Caki2 (cell line): ENCODE data around the gene ANAPC13. TPM values are rescaled to one million over a fixed set of nuclear protein-coding genes. Genes with fewer than 3 reads are reported as not detected.

Source experiments
- DNase-seq: peaks from one replicate; pipeline ENCODE4 v3.0.0-alpha.2; 2015; ENCODE audit warnings: low read depth
- in situ Hi-C: cut with HindIII; loops from 2 replicates; pipeline ENCODE4 v1.10.0; 2016; ENCODE audit warnings: low sequenced_read_pairs, low pct_unique_long_range_greater_than_20kb, mixed read lengths
- total RNA-seq: library from RNA; depleted of rRNA; stranded (reverse); fragments of >200 nt; shearing (Covaris generic); gene quantifications from 2 replicates; pipeline ENCODE4 v1.2.3, GENCODE V29; 2014; ENCODE audit warnings: low replicate concordance; rRNA removed

ANAPC13 gene
- total RNA-seq, 1 experiment from 2014 or later: 105 TPM

- in situ Hi-C loops: no loop called here
- no peak for DNase-seq
Observed at GRCh38 chr3:134428401-134428800, 57.4 kb downstream of the ANAPC13 start.

Other genes starting within 250 kb of the ANAPC13 start
- gene RYK, start 235.1 kb downstream of the ANAPC13 start, total RNA-seq: 57.0 and 69.7 TPM in 2 replicates
- gene AMOTL2, start 111.5 kb downstream of the ANAPC13 start, total RNA-seq: 85.0 and 114 TPM in 2 replicates
- 9.7 and 13.8 TPM in 2 replicates for gene CEP63, start 72 bp upstream of the ANAPC13 start, total RNA-seq
- gene KY, start 165.0 kb upstream of the ANAPC13 start, total RNA-seq: not detected in 2 replicates